Panc1 (cell line): ENCODE data around the gene CHST8.

ENCODE experiments used
- POLR2AphosphoS5 ChIP-seq: IDR thresholded peaks from 2 replicates; pipeline ENCODE4 v1.6.1; 2012; ENCODE audit warnings: mild to moderate bottlenecking, low read depth, low read length, moderate library complexity
- TF ChIP-seq, protein P1 (sequence below): fragments of 450-650 bp; IDR thresholded peaks from 2 replicates; pipeline ENCODE4 v1.5.1; 2017; ENCODE audit warnings: mild to moderate bottlenecking
- TF ChIP-seq, protein P2 (sequence below), 2 experiments: IDR thresholded peaks; 2 replicates each; pipeline ENCODE4 v1.6.1; 2011 to 2012; ENCODE audit warnings: low read depth in 2 of 2, control low read depth in 1 of 2, low read length in 1 of 2, mild to moderate bottlenecking in 1 of 2, moderate library complexity in 1 of 2; ENCODE audit not compliant: insufficient read depth in 1 of 2

DNA sequence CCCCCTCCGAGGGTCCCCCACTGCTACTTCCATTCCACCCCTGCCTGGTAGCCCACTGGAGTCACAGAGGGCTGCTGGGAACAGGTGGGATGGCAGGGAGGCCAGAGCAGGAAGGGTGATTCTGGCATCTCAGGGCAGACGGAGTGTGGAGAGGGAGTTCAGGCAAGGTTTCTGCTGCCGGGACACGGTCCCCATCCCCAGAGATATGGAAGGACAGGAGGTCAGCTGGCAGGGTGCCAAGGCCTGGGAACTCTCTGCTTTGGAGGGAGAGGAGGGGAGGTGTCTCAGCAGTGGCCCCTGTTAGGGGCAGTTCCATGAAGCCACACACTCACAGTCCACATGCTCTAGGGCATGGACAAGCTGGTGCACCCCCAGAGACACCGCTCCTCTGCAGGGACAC lies 68.1 kb downstream of the CHST8 start:
- TF ChIP-seq, protein P1, sequence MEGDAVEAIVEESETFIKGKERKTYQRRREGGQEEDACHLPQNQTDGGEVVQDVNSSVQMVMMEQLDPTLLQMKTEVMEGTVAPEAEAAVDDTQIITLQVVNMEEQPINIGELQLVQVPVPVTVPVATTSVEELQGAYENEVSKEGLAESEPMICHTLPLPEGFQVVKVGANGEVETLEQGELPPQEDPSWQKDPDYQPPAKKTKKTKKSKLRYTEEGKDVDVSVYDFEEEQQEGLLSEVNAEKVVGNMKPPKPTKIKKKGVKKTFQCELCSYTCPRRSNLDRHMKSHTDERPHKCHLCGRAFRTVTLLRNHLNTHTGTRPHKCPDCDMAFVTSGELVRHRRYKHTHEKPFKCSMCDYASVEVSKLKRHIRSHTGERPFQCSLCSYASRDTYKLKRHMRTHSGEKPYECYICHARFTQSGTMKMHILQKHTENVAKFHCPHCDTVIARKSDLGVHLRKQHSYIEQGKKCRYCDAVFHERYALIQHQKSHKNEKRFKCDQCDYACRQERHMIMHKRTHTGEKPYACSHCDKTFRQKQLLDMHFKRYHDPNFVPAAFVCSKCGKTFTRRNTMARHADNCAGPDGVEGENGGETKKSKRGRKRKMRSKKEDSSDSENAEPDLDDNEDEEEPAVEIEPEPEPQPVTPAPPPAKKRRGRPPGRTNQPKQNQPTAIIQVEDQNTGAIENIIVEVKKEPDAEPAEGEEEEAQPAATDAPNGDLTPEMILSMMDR, result no peak
- TF ChIP-seq, protein P2, sequence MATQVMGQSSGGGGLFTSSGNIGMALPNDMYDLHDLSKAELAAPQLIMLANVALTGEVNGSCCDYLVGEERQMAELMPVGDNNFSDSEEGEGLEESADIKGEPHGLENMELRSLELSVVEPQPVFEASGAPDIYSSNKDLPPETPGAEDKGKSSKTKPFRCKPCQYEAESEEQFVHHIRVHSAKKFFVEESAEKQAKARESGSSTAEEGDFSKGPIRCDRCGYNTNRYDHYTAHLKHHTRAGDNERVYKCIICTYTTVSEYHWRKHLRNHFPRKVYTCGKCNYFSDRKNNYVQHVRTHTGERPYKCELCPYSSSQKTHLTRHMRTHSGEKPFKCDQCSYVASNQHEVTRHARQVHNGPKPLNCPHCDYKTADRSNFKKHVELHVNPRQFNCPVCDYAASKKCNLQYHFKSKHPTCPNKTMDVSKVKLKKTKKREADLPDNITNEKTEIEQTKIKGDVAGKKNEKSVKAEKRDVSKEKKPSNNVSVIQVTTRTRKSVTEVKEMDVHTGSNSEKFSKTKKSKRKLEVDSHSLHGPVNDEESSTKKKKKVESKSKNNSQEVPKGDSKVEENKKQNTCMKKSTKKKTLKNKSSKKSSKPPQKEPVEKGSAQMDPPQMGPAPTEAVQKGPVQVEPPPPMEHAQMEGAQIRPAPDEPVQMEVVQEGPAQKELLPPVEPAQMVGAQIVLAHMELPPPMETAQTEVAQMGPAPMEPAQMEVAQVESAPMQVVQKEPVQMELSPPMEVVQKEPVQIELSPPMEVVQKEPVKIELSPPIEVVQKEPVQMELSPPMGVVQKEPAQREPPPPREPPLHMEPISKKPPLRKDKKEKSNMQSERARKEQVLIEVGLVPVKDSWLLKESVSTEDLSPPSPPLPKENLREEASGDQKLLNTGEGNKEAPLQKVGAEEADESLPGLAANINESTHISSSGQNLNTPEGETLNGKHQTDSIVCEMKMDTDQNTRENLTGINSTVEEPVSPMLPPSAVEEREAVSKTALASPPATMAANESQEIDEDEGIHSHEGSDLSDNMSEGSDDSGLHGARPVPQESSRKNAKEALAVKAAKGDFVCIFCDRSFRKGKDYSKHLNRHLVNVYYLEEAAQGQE (IDR thresholded peaks at IDR 0.05; ENCODE audit: insufficient read depth in 1 of 2, low read depth in 2 of 2, low read length in 1 of 2), result no peak
- no peak for TF ChIP-seq POLR2AphosphoS5
